ENCODE measurements around the gene RHAG. TPM values are rescaled to one million over a fixed set of nuclear protein-coding genes. Genes with fewer than 3 reads are reported as not detected.

Gene RHAG
- total RNA-seq, 1 experiment from 2014 or later = not detected

DNA sequence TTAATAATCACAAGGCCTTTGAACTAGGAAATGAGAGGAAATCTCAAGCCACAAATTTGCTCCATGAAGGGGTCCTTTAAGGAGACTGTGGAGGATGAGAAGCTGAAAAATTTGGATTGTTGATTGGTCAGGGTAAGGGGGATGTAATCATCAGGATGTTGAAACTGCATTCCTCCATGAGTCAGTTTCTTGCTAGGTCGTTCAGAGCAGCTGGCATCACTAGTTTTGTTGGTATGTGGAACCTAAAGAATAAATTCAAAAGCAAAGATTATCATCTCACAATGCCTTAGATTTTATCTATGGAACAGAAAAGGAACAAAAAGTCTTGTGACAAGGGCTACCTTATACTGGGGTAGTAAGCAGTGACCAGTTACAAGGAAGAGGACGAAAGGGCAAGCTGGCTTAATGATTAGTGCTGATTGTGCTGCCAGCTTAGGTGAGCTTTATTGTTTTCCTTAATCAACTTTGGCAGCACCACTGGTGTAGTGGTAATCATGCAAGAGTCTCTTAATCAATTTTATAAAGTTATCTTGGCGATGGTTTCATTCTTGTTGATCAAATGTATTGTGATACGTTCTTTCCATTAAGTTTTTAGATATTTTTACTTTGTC lies 40.1 kb upstream of the RHAG start:
- no CpG with 5 or more reads among the region's 4 CpGs for WGBS (ENCODE audit: extremely low coverage, insufficient read length, low lambda C conversion rate)
- H3K23me2 ChIP-seq (ENCODE audit: insufficient read length, low read depth, low read length, poor library complexity, severe bottlenecking) = no peaks in the 10 kb centered on the region
- no peaks in the 10 kb centered on the region for H3K9me3 ChIP-seq (ENCODE audit: control insufficient read depth, low read depth, low read length)
- no peak overlapping the region for H2BK20ac ChIP-seq (ENCODE audit: low read depth, low read length, poor library complexity, severe bottlenecking)
- no peak overlapping the region for H3K4ac ChIP-seq (ENCODE audit: low read depth, low read length)
- no peak overlapping the region for H2BK5ac ChIP-seq (ENCODE audit: insufficient read length, low read length)
- no peak overlapping the region for H3K4me2 ChIP-seq (ENCODE audit: insufficient read depth, insufficient read length, low read length)
- H3K27ac ChIP-seq (ENCODE audit: insufficient read length, low read depth, low read length) = no peak overlapping the region
- no peaks in the 10 kb centered on the region for H3K27me3 ChIP-seq (ENCODE audit: insufficient read depth, low read length)
- no peaks in the 10 kb centered on the region for H3K79me1 ChIP-seq (ENCODE audit: insufficient read depth, low read depth, low read length, poor library complexity, severe bottlenecking)
- H2BK120ac ChIP-seq (ENCODE audit: low read depth, low read length, poor library complexity, severe bottlenecking) = no peak overlapping the region
- H3K27me3 Mint-ChIP-seq (ENCODE audit: low read depth) = no peaks in the 10 kb centered on the region
- no peak overlapping the region for H3K56ac ChIP-seq (ENCODE audit: insufficient read length, low read depth, low read length)
- peaks cover 0 to 9% (median 0%) of the 10 kb centered on the region in 3 experiments; a peak in 1 of 7 replicates for H3K36me3 Mint-ChIP-seq (ENCODE audit: insufficient read depth in 1 of 3, low read depth in 3 of 3)
- no peak overlapping the region for H4K5ac ChIP-seq (ENCODE audit: insufficient read length, low read depth, low read length)
- peaks cover 7% of the 10 kb centered on the region in 2 experiments for H3K9me3 Mint-ChIP-seq
- H4K20me1 ChIP-seq (ENCODE audit: control insufficient read depth, insufficient read depth, insufficient read length) = no peaks in the 10 kb centered on the region
- no peak overlapping the region for H3K18ac ChIP-seq (ENCODE audit: insufficient read length, low read depth, low read length)
- H4K91ac ChIP-seq (ENCODE audit: insufficient read length, low read depth, low read length) = no peak overlapping the region
- no peak overlapping the region for H2BK12ac ChIP-seq (ENCODE audit: insufficient read length, low read depth, low read length)
- H2AK5ac ChIP-seq (ENCODE audit: insufficient read length, low read length) = no peak overlapping the region
- peak overlapping the region; percentile 6 for H2AFZ ChIP-seq (ENCODE audit: low read length)
- TF ChIP-seq, protein P1, sequence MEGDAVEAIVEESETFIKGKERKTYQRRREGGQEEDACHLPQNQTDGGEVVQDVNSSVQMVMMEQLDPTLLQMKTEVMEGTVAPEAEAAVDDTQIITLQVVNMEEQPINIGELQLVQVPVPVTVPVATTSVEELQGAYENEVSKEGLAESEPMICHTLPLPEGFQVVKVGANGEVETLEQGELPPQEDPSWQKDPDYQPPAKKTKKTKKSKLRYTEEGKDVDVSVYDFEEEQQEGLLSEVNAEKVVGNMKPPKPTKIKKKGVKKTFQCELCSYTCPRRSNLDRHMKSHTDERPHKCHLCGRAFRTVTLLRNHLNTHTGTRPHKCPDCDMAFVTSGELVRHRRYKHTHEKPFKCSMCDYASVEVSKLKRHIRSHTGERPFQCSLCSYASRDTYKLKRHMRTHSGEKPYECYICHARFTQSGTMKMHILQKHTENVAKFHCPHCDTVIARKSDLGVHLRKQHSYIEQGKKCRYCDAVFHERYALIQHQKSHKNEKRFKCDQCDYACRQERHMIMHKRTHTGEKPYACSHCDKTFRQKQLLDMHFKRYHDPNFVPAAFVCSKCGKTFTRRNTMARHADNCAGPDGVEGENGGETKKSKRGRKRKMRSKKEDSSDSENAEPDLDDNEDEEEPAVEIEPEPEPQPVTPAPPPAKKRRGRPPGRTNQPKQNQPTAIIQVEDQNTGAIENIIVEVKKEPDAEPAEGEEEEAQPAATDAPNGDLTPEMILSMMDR (conservative IDR thresholded peaks at IDR 0.05) = no peak
- no peak overlapping the region for H4K8ac ChIP-seq (replicated peaks; ENCODE audit: insufficient read length, low read depth, low read length)
- DNase-seq = no peak
- no peak overlapping the region for H3T11ph ChIP-seq (ENCODE audit: low read length)
- H3K4me1 Mint-ChIP-seq = no peaks in the 10 kb centered on the region
- no peaks in the 10 kb centered on the region for H3K79me2 ChIP-seq (ENCODE audit: insufficient read depth, low read length)
- no peak overlapping the region for H3K27ac Mint-ChIP-seq
- H3K4me1 ChIP-seq (ENCODE audit: insufficient read depth, low read length) = no peaks in the 10 kb centered on the region
- H3K14ac ChIP-seq (ENCODE audit: insufficient read depth, low read length) = no peak overlapping the region
- no peak overlapping the region for H3K9ac ChIP-seq (ENCODE audit: extremely low read depth, insufficient read length, low read length)
- no peak overlapping the region for H3K4me3 Mint-ChIP-seq
- H2BK15ac ChIP-seq (ENCODE audit: low read depth, low read length) = no peak overlapping the region
- no peak overlapping the region for H3K23ac ChIP-seq (ENCODE audit: insufficient read length, low read depth, low read length)
